Upper lobe of right lung (tissue), 1 donor: ENCODE results near the gene GET4. TPM values are rescaled to one million over a fixed set of nuclear protein-coding genes. Genes with fewer than 3 reads are reported as not detected.

ENCODE experiments used
- ATAC-seq: fragments of 200-7000 bp; cut with Tn5 transposase; one replicate; pipeline ENCODE4 v1.9.1; 2020; ENCODE audit warnings: mild to moderate bottlenecking, moderate library complexity
- DNase-seq: peaks from one replicate; pipeline ENCODE4 v3.0.0-alpha.2; 2020
- H3K27ac ChIP-seq: fragments of 200-600 bp; one replicate; pipeline ENCODE4 v1.8.0; 2022
- H3K27me3 ChIP-seq: fragments of 200-600 bp; one replicate; pipeline ENCODE4 v1.8.0; 2022; ENCODE audit warnings: mild to moderate bottlenecking
- H3K36me3 ChIP-seq: fragments of 200-600 bp; one replicate; pipeline ENCODE4 v1.8.0; 2022
- H3K4me1 ChIP-seq: fragments of 200-600 bp; one replicate; pipeline ENCODE4 v1.8.0; 2022
- H3K4me3 ChIP-seq: fragments of 200-600 bp; one replicate; pipeline ENCODE4 v1.8.0; 2022; ENCODE audit warnings: mild to moderate bottlenecking
- H3K9me3 ChIP-seq: fragments of 200-600 bp; one replicate; pipeline ENCODE4 v1.8.0; 2022
- intact Hi-C: fragments of 100-400 bp; cut with DNase I; formaldehyde crosslinking; loops from one replicate; pipeline ENCODE4 v1.11.0; 2022
- total RNA-seq: library from RNA; stranded (reverse); fragmentation: NEBNext Ultra II Directional; extraction: Animal tissue kit (Norgen Biotek cat#: 25700); gene quantifications from one replicate; pipeline ENCODE4 v1.2.1, GENCODE V29; 2021
- TF ChIP-seq, protein P1 (sequence below): fragments of 200-600 bp; IDR thresholded peaks from one replicate; pipeline ENCODE4 v1.8.0; 2022; ENCODE audit warnings: antibody characterized with exemption
- donor health status: DM: no; HTN: yes; CAD: no; lungs with severe emphysema.

GET4 gene
- total RNA-seq, 1 donor from 2014 or later = 35.1 TPM

DNA sequence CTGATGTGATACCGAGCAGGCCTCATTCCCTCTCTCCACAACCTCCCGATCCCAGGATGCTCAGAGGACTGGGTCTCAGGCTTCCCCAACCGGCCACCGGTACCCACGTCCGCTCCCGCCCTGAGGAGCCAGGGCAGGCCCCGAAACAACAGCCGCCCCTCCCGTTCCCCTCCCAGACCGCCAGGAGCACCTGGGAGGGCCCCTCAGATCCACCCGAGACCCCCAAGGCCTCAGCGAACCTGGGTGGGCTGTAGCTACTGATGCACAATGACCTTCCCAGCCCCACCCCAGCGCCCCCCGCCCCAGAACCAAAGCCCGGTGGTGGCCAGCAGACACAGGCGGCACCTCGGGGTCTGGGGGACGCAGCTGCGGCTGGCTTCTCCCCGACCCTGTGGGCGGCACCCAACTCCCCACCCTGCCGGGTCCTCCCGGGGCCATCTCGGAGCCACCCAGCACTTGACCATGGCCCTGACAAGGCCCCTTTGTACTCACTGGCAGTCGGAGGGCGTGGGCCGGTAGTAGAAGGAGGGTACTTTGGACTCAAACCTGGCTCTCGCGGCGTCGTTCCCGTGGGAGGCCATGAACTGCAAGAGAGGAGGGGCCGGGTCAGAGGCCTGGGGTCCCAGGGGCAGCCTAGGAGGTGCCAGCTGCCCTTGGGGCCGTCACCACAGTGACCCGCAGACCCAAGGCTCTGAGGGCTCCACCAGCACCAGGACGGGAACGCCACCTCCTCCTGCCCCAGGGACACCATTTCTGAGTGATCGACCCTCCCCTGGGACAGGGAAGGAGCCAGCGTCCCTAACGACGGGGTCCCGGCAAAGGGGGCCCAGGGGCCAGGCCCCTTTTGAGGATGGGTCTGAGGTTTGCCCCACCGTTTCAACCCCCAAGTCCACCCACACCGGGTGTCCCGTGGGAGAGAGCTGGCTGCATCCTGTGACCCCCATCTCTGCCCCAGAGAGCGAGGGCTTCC lies 50.0 kb downstream of the GET4 start:
- intact Hi-C loops = no loop called here
- DNase-seq (peak; percentile 64), ATAC-seq (no peak)
- Histone ChIP-seq H3K9me3 (no peaks in the 10 kb centered on the region), H3K4me1 (peaks cover 7% of the 10 kb centered on the region), H3K4me3 (no peak overlapping the region), H3K27ac (no peak overlapping the region), H3K36me3 (no peaks in the 10 kb centered on the region), H3K27me3 (no peaks in the 10 kb centered on the region)
- TF ChIP-seq, protein P1, sequence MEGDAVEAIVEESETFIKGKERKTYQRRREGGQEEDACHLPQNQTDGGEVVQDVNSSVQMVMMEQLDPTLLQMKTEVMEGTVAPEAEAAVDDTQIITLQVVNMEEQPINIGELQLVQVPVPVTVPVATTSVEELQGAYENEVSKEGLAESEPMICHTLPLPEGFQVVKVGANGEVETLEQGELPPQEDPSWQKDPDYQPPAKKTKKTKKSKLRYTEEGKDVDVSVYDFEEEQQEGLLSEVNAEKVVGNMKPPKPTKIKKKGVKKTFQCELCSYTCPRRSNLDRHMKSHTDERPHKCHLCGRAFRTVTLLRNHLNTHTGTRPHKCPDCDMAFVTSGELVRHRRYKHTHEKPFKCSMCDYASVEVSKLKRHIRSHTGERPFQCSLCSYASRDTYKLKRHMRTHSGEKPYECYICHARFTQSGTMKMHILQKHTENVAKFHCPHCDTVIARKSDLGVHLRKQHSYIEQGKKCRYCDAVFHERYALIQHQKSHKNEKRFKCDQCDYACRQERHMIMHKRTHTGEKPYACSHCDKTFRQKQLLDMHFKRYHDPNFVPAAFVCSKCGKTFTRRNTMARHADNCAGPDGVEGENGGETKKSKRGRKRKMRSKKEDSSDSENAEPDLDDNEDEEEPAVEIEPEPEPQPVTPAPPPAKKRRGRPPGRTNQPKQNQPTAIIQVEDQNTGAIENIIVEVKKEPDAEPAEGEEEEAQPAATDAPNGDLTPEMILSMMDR = no peak

DNA sequence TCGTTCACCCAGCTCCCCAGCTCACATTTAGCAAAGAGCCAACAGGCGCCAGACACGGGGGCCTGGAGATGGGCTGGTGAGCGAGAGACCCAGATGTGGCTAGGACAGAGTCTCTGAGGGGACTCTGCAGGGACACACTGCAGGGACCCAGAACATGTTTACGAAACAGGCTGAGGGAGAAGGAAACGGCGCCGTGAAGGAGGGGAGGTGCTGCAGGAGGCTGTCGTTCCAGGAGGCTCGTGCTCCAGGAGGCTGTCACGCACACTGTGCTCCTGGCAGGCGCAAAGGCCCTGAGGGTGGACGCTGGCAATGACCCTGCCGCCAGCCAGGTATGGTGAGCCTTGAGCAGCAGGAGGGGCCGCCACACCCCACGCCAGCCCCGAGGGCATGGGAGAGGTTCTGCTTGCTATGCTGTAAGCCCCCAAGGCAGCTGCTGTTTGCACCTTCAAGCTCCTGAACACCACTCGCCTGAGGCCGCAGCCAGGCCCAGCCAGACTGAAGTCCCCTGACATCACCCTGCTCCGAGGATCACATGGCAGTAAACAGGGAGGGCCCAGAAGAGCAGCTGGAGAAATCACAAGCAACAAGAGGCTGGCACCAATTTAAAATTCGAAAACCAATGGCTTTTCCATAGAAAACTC lies 50.8 kb downstream of the GET4 start:
- H3K36me3 ChIP-seq = no peaks in the 10 kb centered on the region
- intact Hi-C loops = no loop called here
- no peak overlapping the region for H3K4me3 ChIP-seq
- no peaks in the 10 kb centered on the region for H3K9me3 ChIP-seq
- H3K27me3 ChIP-seq = no peaks in the 10 kb centered on the region
- H3K4me1 ChIP-seq = peaks cover 4% of the 10 kb centered on the region
- DNase-seq = peak; percentile 60
- ATAC-seq = no peak
- TF ChIP-seq, protein P1 = no peak
- no peak overlapping the region for H3K27ac ChIP-seq

DNA sequence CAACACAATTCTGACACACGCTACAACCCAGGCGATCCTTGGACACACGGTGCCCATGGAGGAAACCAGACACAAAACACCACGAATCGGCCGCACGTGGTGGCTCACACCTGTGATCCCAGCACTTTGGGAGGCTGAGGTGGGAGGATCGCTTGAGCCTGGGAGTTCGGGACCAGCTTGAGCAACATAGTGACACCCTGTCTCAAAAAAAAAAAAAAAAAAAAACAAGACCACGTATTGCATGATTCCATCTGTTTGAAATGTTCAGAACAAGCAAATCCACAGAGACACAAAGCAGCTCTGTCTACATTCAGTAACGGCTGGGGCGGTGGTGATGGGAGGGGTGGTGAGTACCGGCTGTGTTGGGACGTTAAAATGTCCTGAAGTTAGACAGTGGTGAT lies 53.0 kb downstream of the GET4 start:
- no peak for ATAC-seq
- no peak overlapping the region for H3K27ac ChIP-seq
- intact Hi-C loops = no loop called here
- no peaks in the 10 kb centered on the region for H3K36me3 ChIP-seq
- H3K9me3 ChIP-seq = no peaks in the 10 kb centered on the region
- TF ChIP-seq, protein P1 = no peak
- H3K4me1 ChIP-seq = no peaks in the 10 kb centered on the region
- no peaks in the 10 kb centered on the region for H3K27me3 ChIP-seq
- peak; percentile 53 for DNase-seq
- no peak overlapping the region for H3K4me3 ChIP-seq

DNA sequence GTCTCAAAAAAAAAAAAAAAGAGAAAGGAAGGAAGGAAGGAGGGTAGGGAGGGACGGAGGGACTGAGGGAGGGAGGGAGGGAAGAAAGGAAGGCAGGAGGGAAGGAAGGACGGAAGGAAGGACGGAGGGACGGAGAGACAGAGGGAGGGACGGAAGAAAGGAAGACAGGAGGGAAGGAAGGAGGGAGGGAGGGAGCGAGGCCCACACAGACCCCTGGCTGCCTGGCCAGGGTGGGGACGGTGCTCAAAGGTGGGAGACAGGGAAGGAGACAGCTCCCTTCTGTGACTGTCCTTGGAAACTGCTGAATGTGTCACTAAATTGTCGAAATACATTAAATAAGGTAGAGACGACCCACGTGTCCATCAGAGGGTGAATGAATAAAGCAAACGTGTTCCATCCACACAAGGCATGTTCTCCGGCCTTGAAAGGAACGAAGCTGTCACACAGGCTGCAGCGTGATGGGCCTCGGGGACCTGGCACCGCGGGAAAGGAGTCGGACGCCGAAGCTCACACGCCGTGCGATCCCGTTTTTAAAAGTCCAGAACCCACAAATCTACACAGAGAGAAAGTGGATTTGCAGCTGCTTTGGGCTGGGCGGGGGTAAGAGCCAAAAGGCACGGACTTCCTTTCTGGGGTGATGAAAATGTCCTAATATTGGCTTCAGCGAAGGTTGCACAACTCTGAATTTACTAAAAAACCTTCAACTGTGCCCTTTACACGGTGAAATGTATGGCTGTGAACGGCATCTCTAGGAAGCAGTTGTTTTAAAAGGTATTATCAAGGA lies 54.8 kb downstream of the GET4 start:
- Histone ChIP-seq H3K9me3 (no peaks in the 10 kb centered on the region), H3K27me3 (no peaks in the 10 kb centered on the region), H3K36me3 (no peaks in the 10 kb centered on the region), H3K4me1 (no peaks in the 10 kb centered on the region), H3K27ac (no peak overlapping the region), H3K4me3 (no peak overlapping the region)
- intact Hi-C loops = no loop called here
- DNase-seq (peak; percentile 58), ATAC-seq (peak; percentile 31)
- TF ChIP-seq, protein P1 = no peak

DNA sequence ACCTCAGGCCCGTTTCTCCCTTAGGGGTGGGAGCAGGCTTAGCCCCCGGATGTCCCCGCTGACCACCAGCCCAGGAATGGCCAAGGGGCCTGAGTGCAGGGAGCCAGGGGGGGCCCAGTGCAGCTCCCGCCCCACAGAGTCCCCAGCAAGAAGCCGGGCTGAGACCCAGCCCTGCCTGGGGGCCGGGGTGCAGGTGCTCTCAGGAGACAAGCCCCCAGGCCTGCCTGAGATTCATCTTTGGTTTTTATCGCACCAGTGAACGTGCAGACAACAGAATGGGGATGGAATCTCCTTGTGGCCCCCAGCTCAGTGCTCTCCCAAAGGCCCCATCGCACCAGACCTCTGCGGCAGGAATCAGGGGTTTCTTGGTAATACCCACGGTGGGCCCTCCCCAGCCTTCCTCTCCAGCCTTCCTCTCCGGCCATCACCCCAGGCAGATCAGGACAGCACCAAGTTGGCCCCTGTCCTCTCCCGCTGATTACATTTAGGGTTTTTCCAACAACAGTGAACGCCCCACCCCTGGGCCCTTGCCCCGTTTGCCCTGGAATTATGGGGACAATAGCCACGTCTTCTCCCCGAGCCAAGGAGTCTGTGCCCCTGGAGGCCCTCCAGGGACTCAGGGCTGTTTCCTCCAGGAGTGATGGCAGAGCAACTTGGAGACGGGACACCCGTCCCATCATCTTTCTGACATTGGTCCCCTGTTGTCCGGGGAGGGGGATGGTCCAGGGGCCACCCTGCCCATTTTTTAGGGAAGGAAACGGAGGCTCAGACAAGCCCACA lies 55.7 kb downstream of the GET4 start:
- TF ChIP-seq, protein P1 = no peak
- H3K4me3 ChIP-seq = no peak overlapping the region
- peak; percentile 62 for DNase-seq
- no peaks in the 10 kb centered on the region for H3K36me3 ChIP-seq
- no peak for ATAC-seq
- no peaks in the 10 kb centered on the region for H3K27me3 ChIP-seq
- H3K27ac ChIP-seq = no peak overlapping the region
- no peaks in the 10 kb centered on the region for H3K9me3 ChIP-seq
- H3K4me1 ChIP-seq = no peaks in the 10 kb centered on the region
- intact Hi-C loops = no loop called here
